Endothelial cell of umbilical vein (primary cell): ENCODE data around the gene NSD1. TPM values are rescaled to one million over a fixed set of nuclear protein-coding genes. Genes with fewer than 3 reads are reported as not detected.

Source experiments
- BruUV-seq: library from RNA; stranded (reverse); fragments of 400-500 nt; replicated peaks from 2 replicates; lab custom pipeline; 2021; lab: Mats Ljungman, UMichigan
- CTCF ChIA-PET: fragments of 300-600, 350-600 bp; sonication (Branson Sonifier 250); formaldehyde crosslinking; loops from one replicate; lab custom pipeline; 2021; ENCODE audit warnings: antibody characterized with exemption, inconsistent platforms; lab: Charles Lee
- POLR2A ChIA-PET: fragments of 300-600, 350-600 bp; sonication (Branson Sonifier 250); formaldehyde crosslinking; loops from one replicate; lab custom pipeline; 2021; ENCODE audit warnings: antibody characterized with exemption, inconsistent platforms; lab: Charles Lee
- DNase-seq: peaks from one replicate; pipeline ENCODE4 v3.0.0-alpha.2; 2011; ENCODE audit warnings: low read depth, low spot score
- FAIRE-seq: peaks from 2 replicates; lab custom pipeline; 2011; peaks lifted over from hg19 to GRCh38; lab: Jason Lieb, UNC
- H2AFZ ChIP-seq: 2 replicates; pipeline ENCODE4 v1.6.0; 2012; ENCODE audit warnings: low read depth, low read length, control low read depth, inconsistent platforms
- H3K27ac ChIP-seq: 2 replicates; pipeline ENCODE4 v1.5.1; 2011; ENCODE audit warnings: low read depth, mild to moderate bottlenecking, control low read depth, low read length, moderate library complexity; ENCODE audit not compliant: insufficient read depth
- H3K27me3 ChIP-seq, 2 experiments: 2 replicates each; pipeline versions ENCODE4 v1.6.0 to v1.6.1; 2011; ENCODE audit warnings: low read length in 2 of 2, mixed read lengths in 1 of 2; ENCODE audit not compliant: control insufficient read depth in 2 of 2, insufficient read depth in 2 of 2
- H3K36me3 ChIP-seq, 2 experiments: 2 replicates in 1 of 2; 3 replicates in 1 of 2; pipeline ENCODE4 v1.5.1; 2011; ENCODE audit warnings: low read length in 2 of 2, mild to moderate bottlenecking in 1 of 2, moderate library complexity in 1 of 2; ENCODE audit not compliant: control insufficient read depth in 2 of 2, insufficient read depth in 2 of 2; ENCODE audit errors: extremely low read depth in 1 of 2
- H3K4me1 ChIP-seq: 3 replicates; pipeline ENCODE4 v1.5.1; 2011; ENCODE audit warnings: mild to moderate bottlenecking, low read length; ENCODE audit not compliant: control insufficient read depth, insufficient read depth; ENCODE audit errors: extremely low read depth
- H3K4me2 ChIP-seq: 2 replicates; pipeline ENCODE4 v1.6.1; 2011; ENCODE audit warnings: low read length, control low read depth, mixed read lengths; ENCODE audit not compliant: insufficient read depth
- H3K4me3 ChIP-seq, 3 experiments: fragments of 200-600 bp in 1 of 3; sonication (generic), shearing (Covaris generic) in 1 of 3; replicated peaks in 1 of 3; 2 replicates each; pipeline ENCODE4 v1.5.1; 2011 to 2016; ENCODE audit warnings: control low read depth in 3 of 3, low read length in 3 of 3, mild to moderate bottlenecking in 2 of 3, inconsistent platforms in 1 of 3, low read depth in 1 of 3, moderate library complexity in 1 of 3; ENCODE audit not compliant: insufficient read depth in 1 of 3
- H3K79me2 ChIP-seq: 2 replicates; pipeline ENCODE4 v1.6.0; 2012; ENCODE audit warnings: low read length, inconsistent platforms; ENCODE audit not compliant: control insufficient read depth, insufficient read depth
- H3K9ac ChIP-seq: replicated peaks from 2 replicates; pipeline ENCODE3; 2011; ENCODE audit warnings: low read length, control low read depth; ENCODE audit not compliant: insufficient read depth; ENCODE audit errors: extremely low read depth
- H3K9me1 ChIP-seq: replicated peaks from 3 replicates; pipeline ENCODE4 v1.6.0; 2011; ENCODE audit warnings: mild to moderate bottlenecking, low read length; ENCODE audit not compliant: control insufficient read depth, insufficient read depth; ENCODE audit errors: extremely low read depth
- H3K9me3 ChIP-seq: replicated peaks from 2 replicates; pipeline ENCODE4 v1.5.1; 2012; ENCODE audit warnings: low read length, inconsistent platforms; ENCODE audit not compliant: control insufficient read depth, insufficient read depth
- H4K20me1 ChIP-seq: replicated peaks from 2 replicates; pipeline ENCODE3; 2011; ENCODE audit warnings: mild to moderate bottlenecking, low read length; ENCODE audit not compliant: control insufficient read depth, insufficient read depth; ENCODE audit errors: extremely low read depth
- CTCF ChIP-seq, 2 donors: IDR thresholded peaks; 1 replicate in 1 of 2; 2 replicates in 1 of 2; pipeline ENCODE4 v1.5.1; 2011; ENCODE audit warnings: low read length in 2 of 2, mild to moderate bottlenecking in 2 of 2, moderate library complexity in 2 of 2, control low read depth in 1 of 2, inconsistent platforms in 1 of 2, low read depth in 1 of 2; ENCODE audit not compliant: insufficient read depth in 1 of 2; ENCODE audit errors: extremely low read depth in 1 of 2
- EZH2 ChIP-seq: IDR thresholded peaks from 2 replicates; pipeline ENCODE4 v1.6.1; 2012; ENCODE audit warnings: borderline replicate concordance, low read depth, mild to moderate bottlenecking, moderate library complexity, low read length, inconsistent platforms; ENCODE audit not compliant: severe bottlenecking
- FOS ChIP-seq: IDR thresholded peaks from 2 replicates; pipeline ENCODE4 v1.6.1; 2011; ENCODE audit warnings: mild to moderate bottlenecking, low read length, moderate library complexity, borderline replicate concordance; ENCODE audit not compliant: insufficient read depth
- GATA2 ChIP-seq: IDR thresholded peaks from 2 replicates; pipeline ENCODE4 v1.7.0; 2011; ENCODE audit warnings: low read depth, mild to moderate bottlenecking, moderate library complexity, mixed read lengths, low read length; ENCODE audit not compliant: insufficient read length, insufficient read depth
- JUN ChIP-seq: IDR thresholded peaks from 2 replicates; pipeline ENCODE4 v1.6.1; 2011; ENCODE audit warnings: borderline replicate concordance, low read depth; ENCODE audit not compliant: insufficient read length, insufficient read depth
- MYC ChIP-seq: IDR thresholded peaks from one replicate; pipeline ENCODE4 v1.6.1; 2011; ENCODE audit warnings: mild to moderate bottlenecking, low read depth, low read length
- POLR2A ChIP-seq: IDR thresholded peaks from 2 replicates; pipeline ENCODE4 v1.6.1; 2012; ENCODE audit warnings: low read depth, mild to moderate bottlenecking, control low read depth, low read length
- POLR2AphosphoS5 ChIP-seq: IDR thresholded peaks from 2 replicates; pipeline ENCODE4 v1.6.1; 2012; ENCODE audit warnings: low read depth, mild to moderate bottlenecking, control low read depth, low read length, moderate library complexity; ENCODE audit not compliant: insufficient read depth
- dilution Hi-C: fragments of 300-500 bp; cut with MboI; formaldehyde crosslinking; loops from one replicate; pipeline ENCODE4 v1.15.0; 2019; ENCODE audit warnings: low sequenced_read_pairs; ENCODE audit not compliant: extremely low pct_ligation_motif_present
- intact Hi-C: fragments of 100-400 bp; cut with micrococcal nuclease; formaldehyde crosslinking; loops from one replicate; pipeline ENCODE4 v1.10.0; 2022
- polyA plus RNA-seq, 4 experiments: library from polyadenylated mRNA; depleted of rRNA in 3 of 4; stranded (reverse) in 3 of 4; unstranded in 1 of 4; fragments of >200 nt; gene quantifications; 2 replicates each; pipeline versions ENCODE4 v1.2.1 to v1.2.3, GENCODE V29; 2011 to 2012; ENCODE audit warnings: missing spikeins in 1 of 4
- total RNA-seq: library from RNA; stranded (reverse); gene quantifications from 2 replicates; pipeline ENCODE4 v1.2.3, GENCODE V29; 2021
- TF ChIP-seq, protein P1 (sequence below): IDR thresholded peaks from 2 replicates; pipeline ENCODE4 v1.6.1; 2011; ENCODE audit not compliant: insufficient read depth, insufficient read length

Gene NSD1
- total and polyA plus RNA-seq, 2 donors (not counting 3 experiments of a cell fraction or from before 2014, with no cell fraction given) = 14.4 to 90.4 TPM

GRCh38 chr5:177230660-177231059 is 97.1 kb downstream of the NSD1 start:
- DNase-seq = no peak
- ChIA-PET POLR2A (no interaction called here), CTCF (no interaction called here)
- Histone ChIP-seq H3K79me2 (peaks cover 55% of the 10 kb centered on the region), H3K4me2 (no peak overlapping the region), H3K4me3 (no peak overlapping the region), H2AFZ (no peak overlapping the region), H3K4me1 (no peaks in the 10 kb centered on the region), H3K9ac (no peak overlapping the region), H3K9me1 (no peaks in the 10 kb centered on the region), H3K36me3 (no peaks in the 10 kb centered on the region), H3K27ac (no peak overlapping the region), H4K20me1 (peaks cover 3% of the 10 kb centered on the region), H3K27me3 (no peaks in the 10 kb centered on the region), H3K9me3 (no peaks in the 10 kb centered on the region)
- FAIRE-seq = no peak
- intact Hi-C loops = no loop called here
- no TSS peak for BruUV-seq
- dilution Hi-C loops = no loop called here
- TF ChIP-seq JUN (no peak), CTCF (IDR thresholded peaks at IDR 0.05; ENCODE audit: extremely low read depth in 1 of 2, insufficient read depth in 1 of 2, low read depth in 1 of 2, low read length in 2 of 2) (no peak), EZH2 (no peak), POLR2A (no peak), POLR2AphosphoS5 (no peak), FOS (no peak), MYC (no peak), GATA2 (no peak)
- TF ChIP-seq, protein P1, sequence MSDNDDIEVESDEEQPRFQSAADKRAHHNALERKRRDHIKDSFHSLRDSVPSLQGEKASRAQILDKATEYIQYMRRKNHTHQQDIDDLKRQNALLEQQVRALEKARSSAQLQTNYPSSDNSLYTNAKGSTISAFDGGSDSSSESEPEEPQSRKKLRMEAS = no peak
